Neuronal stem cell (in vitro differentiated cells): ENCODE results near the gene DTNBP1.

Experiments
- DNase-seq: peaks from one replicate; pipeline ENCODE4 v3.0.0-alpha.2; 2013; ENCODE audit warnings: low spot score
- H2AFZ ChIP-seq: one replicate; pipeline ENCODE4 v1.6.1; 2013; ENCODE audit warnings: mild to moderate bottlenecking, low read length, inconsistent platforms
- H2AK5ac ChIP-seq: 2 replicates; pipeline ENCODE4 v1.6.1; 2013; ENCODE audit warnings: low read depth, mild to moderate bottlenecking, inconsistent platforms, low read length, moderate library complexity, mixed read lengths
- H2BK120ac ChIP-seq: 2 replicates; pipeline ENCODE4 v1.6.1; 2013; ENCODE audit warnings: low read depth, mild to moderate bottlenecking, inconsistent platforms, low read length, moderate library complexity, mixed read lengths
- H2BK12ac ChIP-seq: one replicate; pipeline ENCODE4 v1.6.1; 2013; ENCODE audit warnings: low read length, inconsistent platforms
- H2BK15ac ChIP-seq: 2 replicates; pipeline ENCODE4 v1.6.1; 2013; ENCODE audit warnings: mild to moderate bottlenecking, low read length, inconsistent platforms, mixed read lengths
- H2BK5ac ChIP-seq: one replicate; pipeline ENCODE4 v1.6.1; 2013; ENCODE audit warnings: inconsistent platforms, mild to moderate bottlenecking, low read length, moderate library complexity
- H3K14ac ChIP-seq: one replicate; pipeline ENCODE4 v1.6.1; 2013; ENCODE audit warnings: low read length, inconsistent platforms
- H3K18ac ChIP-seq: 2 replicates; pipeline ENCODE4 v1.6.1; 2013; ENCODE audit warnings: low read length, inconsistent platforms
- H3K23ac ChIP-seq: 2 replicates; pipeline ENCODE4 v1.6.1; 2013; ENCODE audit warnings: low read depth, mild to moderate bottlenecking, mixed read lengths, low read length, inconsistent platforms; ENCODE audit not compliant: poor library complexity
- H3K27ac ChIP-seq: replicated peaks from 3 replicates; pipeline ENCODE4 v1.5.1; 2013; ENCODE audit warnings: low read length, inconsistent platforms
- H3K27me3 ChIP-seq, 3 experiments: 2 replicates each; pipeline ENCODE4 v1.6.1; 2013; ENCODE audit warnings: low read length in 3 of 3, mild to moderate bottlenecking in 2 of 3, inconsistent platforms in 1 of 3, low read depth in 1 of 3, mixed read lengths in 1 of 3, moderate library complexity in 1 of 3; ENCODE audit not compliant: control insufficient read depth in 3 of 3, insufficient read depth in 3 of 3
- H3K36me3 ChIP-seq, 2 donors: replicated peaks in 1 of 2; 2 replicates each; pipeline ENCODE4 v1.6.1; 2013; ENCODE audit warnings: low read length in 2 of 2; ENCODE audit not compliant: control insufficient read depth in 2 of 2, insufficient read depth in 2 of 2
- H3K4ac ChIP-seq: 2 replicates; pipeline ENCODE4 v1.6.1; 2013; ENCODE audit warnings: inconsistent platforms, mild to moderate bottlenecking, low read length, moderate library complexity
- H3K4me1 ChIP-seq, 2 donors: 1 replicate in 1 of 2; 2 replicates in 1 of 2; pipeline ENCODE4 v1.6.1; 2013; ENCODE audit warnings: low read length in 2 of 2, low read depth in 1 of 2; ENCODE audit not compliant: control insufficient read depth in 2 of 2, insufficient read depth in 1 of 2
- H3K4me2 ChIP-seq: one replicate; pipeline ENCODE4 v1.6.1; 2013; ENCODE audit warnings: mild to moderate bottlenecking, low read length, inconsistent platforms; ENCODE audit not compliant: insufficient read depth, poor library complexity, severe bottlenecking
- H3K4me3 ChIP-seq, 2 donors: 2 replicates each; pipeline ENCODE4 v1.5.1; 2013; ENCODE audit warnings: low read length in 2 of 2, mild to moderate bottlenecking in 2 of 2, inconsistent platforms in 1 of 2, moderate library complexity in 1 of 2
- H3K79me1 ChIP-seq: one replicate; pipeline ENCODE4 v1.6.1; 2013; ENCODE audit warnings: low read depth, mild to moderate bottlenecking, inconsistent platforms, low read length, moderate library complexity
- H3K9ac ChIP-seq: one replicate; pipeline ENCODE4 v1.6.1; 2013; ENCODE audit warnings: mild to moderate bottlenecking, low read depth, low read length, inconsistent platforms; ENCODE audit not compliant: poor library complexity
- H3K9me3 ChIP-seq, 2 donors: replicated peaks in 1 of 2; 2 replicates each; pipeline versions ENCODE3 to v1.6.1; 2013; ENCODE audit warnings: low read length in 2 of 2, mild to moderate bottlenecking in 2 of 2, inconsistent platforms in 1 of 2, low read depth in 1 of 2, mixed read lengths in 1 of 2, moderate library complexity in 1 of 2; ENCODE audit not compliant: control insufficient read depth in 2 of 2, insufficient read depth in 1 of 2
- H4K8ac ChIP-seq: one replicate; pipeline ENCODE4 v1.6.1; 2013; ENCODE audit warnings: low read depth, mild to moderate bottlenecking, inconsistent platforms, low read length, moderate library complexity
- H4K91ac ChIP-seq: one replicate; pipeline ENCODE4 v1.6.1; 2013; ENCODE audit warnings: low read length, low read depth, mild to moderate bottlenecking, inconsistent platforms; ENCODE audit not compliant: poor library complexity
- WGBS, 2 donors: extraction: QIAGEN DNeasy Blood & Tissue Kit; methylation state at CpG; one replicate each; pipeline ENCODE4 v1.1.7; 2013; ENCODE audit warnings: missing lambda C conversion rate in 2 of 2, mixed read lengths in 1 of 2; ENCODE audit not compliant: insufficient read length in 2 of 2, insufficient replicate concordance in 1 of 2; ENCODE audit errors: extremely low coverage in 2 of 2; 5-methylcytosine and 5-hydroxymethylcytosine counted together

The DTNBP1 gene

DNA sequence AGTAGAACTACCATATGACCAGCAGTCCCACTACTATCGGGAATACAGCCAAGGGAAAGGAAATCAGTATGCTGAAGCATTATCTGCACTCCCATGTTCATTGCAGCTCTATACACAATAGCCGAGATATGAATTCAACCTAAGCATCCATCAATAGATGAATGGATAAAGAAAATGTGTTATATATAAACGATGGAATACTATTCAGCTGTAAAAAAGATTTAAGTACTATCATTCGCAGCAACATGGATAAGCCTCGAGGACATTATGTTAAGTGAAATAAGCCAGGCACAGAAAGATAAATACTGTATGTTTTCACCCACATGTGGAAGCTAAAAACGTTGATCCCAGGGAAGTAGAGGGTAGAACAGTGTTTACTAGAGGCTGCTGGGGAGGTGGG, 44.1 kb downstream of the DTNBP1 start:
- no peak overlapping the region for H3K4me3 ChIP-seq
- no peak overlapping the region for H4K8ac ChIP-seq
- H3K9me3 ChIP-seq, result no peaks in the 10 kb centered on the region
- H2BK5ac ChIP-seq, result no peak overlapping the region
- peaks cover 0 to 9% of the 10 kb centered on the region in 2 donors for H3K36me3 ChIP-seq
- DNase-seq, result no peak
- no peak overlapping the region for H2BK15ac ChIP-seq
- no peak overlapping the region for H3K4me2 ChIP-seq
- H3K4me1 ChIP-seq, result peaks cover 8 to 22% of the 10 kb centered on the region in 2 donors
- H3K4ac ChIP-seq, result no peak overlapping the region
- no peak overlapping the region for H3K18ac ChIP-seq
- H3K23ac ChIP-seq, result no peak overlapping the region
- H2BK120ac ChIP-seq, result no peak overlapping the region
- H3K27me3 ChIP-seq, result no peaks in the 10 kb centered on the region
- no peak overlapping the region for H3K14ac ChIP-seq
- H2AFZ ChIP-seq, result no peak overlapping the region
- H3K9ac ChIP-seq, result no peak overlapping the region
- no peak overlapping the region for H4K91ac ChIP-seq
- no CpG with 5 or more reads among the region's 6 CpGs for WGBS, 2 donors
- H3K27ac ChIP-seq, result no peak overlapping the region
- no peak overlapping the region for H2BK12ac ChIP-seq
- no peak overlapping the region for H2AK5ac ChIP-seq
- no peaks in the 10 kb centered on the region for H3K79me1 ChIP-seq

DNA sequence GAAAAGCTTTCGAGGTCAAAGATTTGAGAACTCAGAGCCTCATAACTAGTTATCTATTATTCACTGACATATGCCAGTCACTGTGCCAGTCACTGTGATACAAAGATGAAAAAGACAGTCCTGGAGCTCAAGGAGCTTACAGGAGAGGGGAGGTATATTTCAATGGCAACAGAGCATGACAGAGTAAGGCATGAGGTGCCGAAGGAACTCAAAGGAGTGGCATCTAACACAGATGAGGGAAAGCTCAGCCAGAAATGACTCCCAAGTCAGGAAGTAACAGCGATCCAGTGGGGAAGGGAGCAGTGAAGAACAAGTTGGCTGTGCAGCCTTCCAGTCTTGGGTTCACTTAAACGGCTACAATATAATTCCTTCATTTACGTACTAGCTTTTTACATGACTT, 46.6 kb downstream of the DTNBP1 start:
- H2BK15ac ChIP-seq, result no peak overlapping the region
- no peaks in the 10 kb centered on the region for H3K79me1 ChIP-seq
- WGBS, 2 donors, result no CpG with 5 or more reads among the region's 5 CpGs
- no peak for DNase-seq
- no peak overlapping the region for H4K91ac ChIP-seq
- no peak overlapping the region for H3K27ac ChIP-seq
- H2BK12ac ChIP-seq, result no peak overlapping the region
- no peak overlapping the region for H3K14ac ChIP-seq
- H3K4me1 ChIP-seq, result peaks cover 6 to 11% of the 10 kb centered on the region in 2 donors
- H3K23ac ChIP-seq, result no peak overlapping the region
- H3K9ac ChIP-seq, result no peak overlapping the region
- peaks cover 0 to 4% of the 10 kb centered on the region in 2 donors for H3K9me3 ChIP-seq
- no peak overlapping the region for H3K4me3 ChIP-seq
- no peak overlapping the region for H2BK120ac ChIP-seq
- peaks cover 0 to 9% of the 10 kb centered on the region in 2 donors for H3K36me3 ChIP-seq
- no peak overlapping the region for H3K18ac ChIP-seq
- no peak overlapping the region for H2AFZ ChIP-seq
- H2BK5ac ChIP-seq, result no peak overlapping the region
- no peaks in the 10 kb centered on the region for H3K27me3 ChIP-seq
- H3K4ac ChIP-seq, result no peak overlapping the region
- H2AK5ac ChIP-seq, result no peak overlapping the region
- no peak overlapping the region for H3K4me2 ChIP-seq
- no peak overlapping the region for H4K8ac ChIP-seq

DNA sequence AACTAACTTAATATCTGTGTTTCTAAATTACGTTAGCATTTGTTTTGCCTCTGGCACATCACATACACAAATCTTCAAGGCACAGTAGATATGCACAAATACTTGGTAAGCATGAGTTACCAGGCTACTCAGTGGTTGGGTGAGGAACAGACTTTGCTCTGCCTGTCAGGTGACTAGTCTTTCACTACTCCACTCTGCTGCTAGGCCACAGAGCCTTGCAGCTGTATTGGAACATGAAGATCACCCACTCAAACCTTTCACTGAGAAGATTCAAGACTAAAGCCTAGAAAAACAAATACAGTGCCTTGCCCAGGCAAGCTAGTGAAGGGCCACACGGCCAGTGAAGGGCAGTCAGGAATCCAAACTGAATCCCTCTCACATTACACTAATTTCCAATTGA, 47.0 kb downstream of the DTNBP1 start:
- Histone ChIP-seq H3K4me2 (no peak overlapping the region), H3K18ac (no peak overlapping the region), H3K27me3 (no peaks in the 10 kb centered on the region), H3K4me1 (peaks cover 4 to 8% of the 10 kb centered on the region in 2 donors), H2AK5ac (no peak overlapping the region), H3K79me1 (no peaks in the 10 kb centered on the region), H2AFZ (no peak overlapping the region), H3K4me3 (no peak overlapping the region), H4K8ac (no peak overlapping the region), H3K27ac (no peak overlapping the region), H4K91ac (no peak overlapping the region), H3K9me3 (peaks cover 0 to 9% of the 10 kb centered on the region in 2 donors), H2BK120ac (no peak overlapping the region), H2BK15ac (no peak overlapping the region), H3K14ac (no peak overlapping the region), H3K23ac (no peak overlapping the region), H3K36me3 (peaks cover 0 to 9% of the 10 kb centered on the region in 2 donors), H3K4ac (no peak overlapping the region), H2BK5ac (no peak overlapping the region), H3K9ac (no peak overlapping the region), H2BK12ac (no peak overlapping the region)
- DNase-seq, result no peak
- 100% methylated on average over 1 of the region's 2 CpGs; no CpG with 5 or more reads in 1 of the 2 donors for WGBS, 2 donors

DNA sequence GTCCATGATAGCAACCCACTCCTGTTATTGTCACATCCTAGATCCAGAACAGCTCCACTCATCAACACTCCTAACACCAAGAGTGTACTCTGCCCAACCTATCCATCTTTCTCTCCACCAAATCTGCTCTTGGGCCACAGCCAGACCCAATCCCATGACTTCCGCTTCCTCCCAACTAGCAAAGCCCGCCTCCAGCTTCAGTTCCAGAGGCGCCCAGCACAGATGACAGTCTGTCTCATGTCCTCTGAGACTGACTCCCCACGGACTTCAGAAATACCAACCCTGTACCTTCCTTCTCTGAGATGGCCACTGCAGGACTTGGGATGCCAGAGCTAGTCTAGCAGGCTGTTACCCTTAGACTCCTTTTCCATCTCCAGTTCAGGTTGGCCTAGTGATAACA, 48.6 kb downstream of the DTNBP1 start:
- Histone ChIP-seq H2AFZ (no peak overlapping the region), H3K27me3 (no peaks in the 10 kb centered on the region), H3K14ac (no peak overlapping the region), H3K27ac (no peak overlapping the region), H3K18ac (no peak overlapping the region), H2BK120ac (no peak overlapping the region), H3K4me3 (no peak overlapping the region), H3K4ac (no peak overlapping the region), H3K4me2 (no peak overlapping the region), H2BK15ac (no peak overlapping the region), H2BK12ac (no peak overlapping the region), H4K91ac (no peak overlapping the region), H3K79me1 (no peaks in the 10 kb centered on the region), H3K36me3 (peaks cover 2 to 17% of the 10 kb centered on the region in 2 donors), H3K9ac (no peak overlapping the region), H3K23ac (no peak overlapping the region), H3K4me1 (peaks cover 4 to 8% of the 10 kb centered on the region in 2 donors), H3K9me3 (peaks cover 3 to 13% of the 10 kb centered on the region in 2 donors), H2BK5ac (no peak overlapping the region), H4K8ac (no peak overlapping the region), H2AK5ac (no peak overlapping the region)
- no CpG with 5 or more reads among the region's 4 CpGs for WGBS, 2 donors
- no peak for DNase-seq
